Type B pancreatic cell (in vitro differentiated cells): ENCODE measurements around the gene RNF145. TPM values are rescaled to one million over a fixed set of nuclear protein-coding genes. Genes with fewer than 3 reads are reported as not detected.

Source experiments
- DNase-seq: peaks from one replicate; pipeline ENCODE4 v3.0.0; 2021; ENCODE audit warnings: mixed read lengths; ENCODE audit not compliant: unreplicated experiment; ENCODE audit errors: extremely low spot score
- H3K27ac Mint-ChIP-seq: 2 replicates; pipeline ENCODE4 v1.8.0; 2021; ENCODE audit warnings: mild to moderate bottlenecking, mixed read lengths
- H3K27me3 Mint-ChIP-seq: 2 replicates; pipeline ENCODE4 v1.8.0; 2021; ENCODE audit warnings: mixed read lengths
- H3K36me3 Mint-ChIP-seq: 2 replicates; pipeline ENCODE4 v1.8.0; 2021; ENCODE audit warnings: mixed read lengths
- H3K4me1 Mint-ChIP-seq: one replicate; pipeline ENCODE4 v1.8.0; 2021; ENCODE audit warnings: mixed read lengths; ENCODE audit not compliant: unreplicated experiment
- H3K4me3 Mint-ChIP-seq: 2 replicates; pipeline ENCODE4 v1.8.0; 2021; ENCODE audit warnings: mild to moderate bottlenecking, mixed read lengths
- H3K9me3 Mint-ChIP-seq: 2 replicates; pipeline ENCODE4 v1.8.0; 2021; ENCODE audit warnings: mixed read lengths
- total RNA-seq: library from RNA; stranded (reverse); gene quantifications from 2 replicates; pipeline ENCODE4 v1.2.1, GENCODE V29; 2021; ENCODE audit warnings: low replicate concordance
- TF ChIP-seq, protein P1 (sequence below): fragments of 200-600 bp; sonication (generic); conservative IDR thresholded peaks from 2 replicates; pipeline ENCODE4 v1.5.0; 2021; ENCODE audit warnings: antibody characterized with exemption, mild to moderate bottlenecking

Gene RNF145
- total RNA-seq, 1 donor from 2014 or later: 66.4 TPM

DNA sequence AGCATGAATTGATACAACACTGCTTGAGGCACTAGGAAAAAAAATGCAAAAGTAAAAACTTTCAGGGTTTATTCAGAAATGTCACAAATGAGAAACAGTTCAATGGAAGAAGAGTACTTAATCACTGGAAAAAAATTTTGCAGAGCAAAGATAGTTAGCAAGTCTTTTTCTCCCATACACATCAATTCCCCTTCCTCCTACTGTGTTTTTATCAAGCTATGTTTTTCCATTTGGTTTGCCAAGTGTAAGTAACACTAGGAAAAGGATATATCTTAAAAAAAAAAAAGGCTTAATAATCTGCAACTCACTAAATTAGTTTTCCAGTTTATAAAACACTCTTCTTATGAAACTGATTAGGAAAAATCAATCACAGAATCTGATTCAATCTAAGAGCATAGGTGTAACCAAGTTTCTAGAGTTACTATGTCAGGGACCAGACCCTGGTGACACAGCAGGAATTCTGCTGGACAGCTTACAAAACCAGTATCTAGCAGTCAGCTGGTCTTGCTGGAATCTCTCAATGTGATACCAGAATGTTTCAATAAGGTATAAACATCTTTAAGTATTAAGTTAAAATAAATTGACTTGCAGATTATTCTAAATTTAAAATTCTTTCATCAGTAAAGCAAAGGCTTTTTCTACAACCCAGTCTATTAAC, 34.7 kb downstream of the RNF145 start:
- H3K4me3 Mint-ChIP-seq: no peak overlapping the region
- TF ChIP-seq, protein P1, sequence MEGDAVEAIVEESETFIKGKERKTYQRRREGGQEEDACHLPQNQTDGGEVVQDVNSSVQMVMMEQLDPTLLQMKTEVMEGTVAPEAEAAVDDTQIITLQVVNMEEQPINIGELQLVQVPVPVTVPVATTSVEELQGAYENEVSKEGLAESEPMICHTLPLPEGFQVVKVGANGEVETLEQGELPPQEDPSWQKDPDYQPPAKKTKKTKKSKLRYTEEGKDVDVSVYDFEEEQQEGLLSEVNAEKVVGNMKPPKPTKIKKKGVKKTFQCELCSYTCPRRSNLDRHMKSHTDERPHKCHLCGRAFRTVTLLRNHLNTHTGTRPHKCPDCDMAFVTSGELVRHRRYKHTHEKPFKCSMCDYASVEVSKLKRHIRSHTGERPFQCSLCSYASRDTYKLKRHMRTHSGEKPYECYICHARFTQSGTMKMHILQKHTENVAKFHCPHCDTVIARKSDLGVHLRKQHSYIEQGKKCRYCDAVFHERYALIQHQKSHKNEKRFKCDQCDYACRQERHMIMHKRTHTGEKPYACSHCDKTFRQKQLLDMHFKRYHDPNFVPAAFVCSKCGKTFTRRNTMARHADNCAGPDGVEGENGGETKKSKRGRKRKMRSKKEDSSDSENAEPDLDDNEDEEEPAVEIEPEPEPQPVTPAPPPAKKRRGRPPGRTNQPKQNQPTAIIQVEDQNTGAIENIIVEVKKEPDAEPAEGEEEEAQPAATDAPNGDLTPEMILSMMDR: no peak
- H3K27me3 Mint-ChIP-seq: no peaks in the 10 kb centered on the region
- H3K27ac Mint-ChIP-seq: peak overlapping the region; percentile 24
- H3K36me3 Mint-ChIP-seq: peaks cover 36% of the 10 kb centered on the region
- DNase-seq: no peak
- no peaks in the 10 kb centered on the region for H3K9me3 Mint-ChIP-seq
- peaks cover 16% of the 10 kb centered on the region for H3K4me1 Mint-ChIP-seq

DNA sequence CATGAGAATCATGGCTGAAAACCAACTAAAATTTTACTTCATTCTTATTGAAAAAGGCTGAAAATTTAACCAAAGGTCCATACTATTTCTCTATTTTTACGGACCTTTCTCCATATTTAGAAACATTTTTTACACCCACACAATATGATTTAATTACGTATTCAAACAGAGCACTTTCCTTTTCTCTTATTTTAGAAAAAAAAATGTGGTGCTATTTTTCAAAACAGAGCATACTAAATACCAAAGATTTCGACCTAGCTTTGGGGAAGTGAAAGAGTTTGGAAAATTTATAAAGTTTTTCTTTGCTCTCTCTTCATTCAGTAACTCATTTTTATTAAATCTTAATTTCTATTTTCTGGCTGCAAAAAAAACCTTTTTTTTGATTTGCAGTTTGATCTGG, 38.1 kb downstream of the RNF145 start:
- H3K4me1 Mint-ChIP-seq: peaks cover 8% of the 10 kb centered on the region
- no peaks in the 10 kb centered on the region for H3K27me3 Mint-ChIP-seq
- peaks cover 19% of the 10 kb centered on the region for H3K36me3 Mint-ChIP-seq
- no peaks in the 10 kb centered on the region for H3K9me3 Mint-ChIP-seq
- H3K4me3 Mint-ChIP-seq: no peak overlapping the region
- no peak for DNase-seq
- TF ChIP-seq, protein P1: no peak
- H3K27ac Mint-ChIP-seq: no peak overlapping the region

DNA sequence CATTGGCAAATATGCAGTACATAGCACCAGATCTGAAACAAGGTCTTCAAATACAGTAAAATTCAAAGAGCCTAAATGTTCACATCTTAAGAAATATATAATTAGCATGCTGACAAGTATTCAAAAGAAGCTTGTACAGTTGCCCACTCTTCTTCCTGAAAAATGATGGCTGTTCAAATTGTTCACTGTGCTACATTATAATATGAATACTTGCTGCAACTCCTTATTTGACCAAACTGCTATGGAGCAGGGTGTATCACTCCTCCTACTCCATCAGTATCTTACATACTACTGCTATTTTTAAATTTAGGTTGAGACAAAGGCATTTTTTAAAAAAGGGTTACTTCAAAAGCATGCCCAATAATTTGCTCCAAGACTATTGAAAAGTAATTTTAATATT, 39.3 kb downstream of the RNF145 start:
- H3K36me3 Mint-ChIP-seq: peaks cover 13% of the 10 kb centered on the region
- H3K27ac Mint-ChIP-seq: no peak overlapping the region
- no peak overlapping the region for H3K4me3 Mint-ChIP-seq
- H3K4me1 Mint-ChIP-seq: peaks cover 4% of the 10 kb centered on the region
- TF ChIP-seq, protein P1: no peak
- H3K9me3 Mint-ChIP-seq: no peaks in the 10 kb centered on the region
- no peak for DNase-seq
- no peaks in the 10 kb centered on the region for H3K27me3 Mint-ChIP-seq

GRCh38 chr5:159166416-159166815, 42.9 kb downstream of the RNF145 start:
- DNase-seq: no peak
- no peak overlapping the region for H3K27ac Mint-ChIP-seq
- H3K9me3 Mint-ChIP-seq: no peaks in the 10 kb centered on the region
- no peaks in the 10 kb centered on the region for H3K4me1 Mint-ChIP-seq
- H3K27me3 Mint-ChIP-seq: no peaks in the 10 kb centered on the region
- H3K4me3 Mint-ChIP-seq: no peak overlapping the region
- TF ChIP-seq, protein P1: no peak
- peaks cover 15% of the 10 kb centered on the region for H3K36me3 Mint-ChIP-seq

DNA sequence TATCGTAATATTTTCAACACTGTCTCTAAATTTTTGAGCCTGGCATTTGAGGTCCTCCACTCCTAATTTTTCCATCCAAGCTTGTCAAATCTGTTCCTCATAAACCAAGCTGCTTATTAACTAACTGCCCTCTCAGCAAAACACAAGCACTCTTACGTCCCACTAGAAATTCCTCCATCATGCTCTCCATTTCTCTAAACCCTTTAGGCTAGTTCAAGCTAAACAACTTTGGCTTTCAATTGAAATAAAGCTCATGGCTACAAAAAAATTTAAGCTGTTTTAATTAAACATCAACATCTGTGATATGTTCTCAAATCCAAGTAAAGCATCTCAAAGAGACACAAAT, 45.7 kb downstream of the RNF145 start:
- no peak for DNase-seq
- Mint-ChIP-seq H3K27me3 (no peaks in the 10 kb centered on the region), H3K9me3 (no peaks in the 10 kb centered on the region), H3K36me3 (peaks cover 20% of the 10 kb centered on the region), H3K27ac (no peak overlapping the region), H3K4me3 (no peak overlapping the region), H3K4me1 (no peaks in the 10 kb centered on the region)
- TF ChIP-seq, protein P1: no peak
